ENCODE measurements around the gene THTPA. TPM values are rescaled to one million over a fixed set of nuclear protein-coding genes. Genes with fewer than 3 reads are reported as not detected.
A peak's percentile ranks its signal among the peaks of the same experiment; 100 is the strongest.

THTPA gene
- total and polyA plus RNA-seq, 2 of the 13 experiments (the other 11 are each of a cell fraction or from before 2014, with no cell fraction given), result 7.4 to 8.7 TPM

DNA sequence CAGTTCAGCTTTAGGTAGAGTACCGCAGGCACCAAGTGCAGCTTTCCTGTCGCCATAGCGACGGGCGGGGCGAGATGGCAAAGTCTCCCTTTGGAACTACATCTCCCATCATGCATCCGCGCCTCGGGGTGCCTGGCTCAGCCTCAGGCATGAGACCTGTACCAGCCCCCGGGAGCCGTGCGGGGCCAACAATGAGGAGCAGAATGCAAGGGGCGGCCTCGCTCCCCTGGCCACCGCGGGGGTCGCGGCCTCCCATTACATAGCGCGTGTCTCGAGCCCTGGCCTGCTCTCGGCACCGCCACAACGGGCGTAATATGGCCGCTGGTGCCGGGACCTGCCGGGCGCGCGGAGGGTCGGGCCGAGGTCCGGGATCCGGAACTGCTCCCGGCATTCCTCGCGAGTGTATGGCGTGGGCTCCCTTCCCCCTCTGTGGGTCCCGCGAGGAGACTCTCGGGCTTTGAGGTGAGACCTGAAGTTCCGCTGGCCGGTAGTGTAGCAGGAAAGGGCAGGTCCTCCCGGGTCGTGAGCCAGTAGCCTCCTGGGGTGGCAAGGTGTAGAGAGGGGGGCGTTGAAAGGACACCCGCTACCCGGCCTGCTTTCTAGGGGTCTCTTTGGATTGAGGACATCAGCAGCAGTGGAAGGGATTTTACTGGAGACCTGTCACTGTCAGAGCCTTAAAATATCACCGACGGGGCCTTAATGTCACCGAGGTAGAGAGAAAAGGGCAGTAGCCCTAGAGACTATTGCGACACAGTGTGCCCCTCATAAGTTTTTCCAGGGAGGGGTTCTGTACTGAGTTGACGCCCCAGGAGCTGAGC is at the start of gene THTPA (continued):
- TF ChIP-seq, protein P1, sequence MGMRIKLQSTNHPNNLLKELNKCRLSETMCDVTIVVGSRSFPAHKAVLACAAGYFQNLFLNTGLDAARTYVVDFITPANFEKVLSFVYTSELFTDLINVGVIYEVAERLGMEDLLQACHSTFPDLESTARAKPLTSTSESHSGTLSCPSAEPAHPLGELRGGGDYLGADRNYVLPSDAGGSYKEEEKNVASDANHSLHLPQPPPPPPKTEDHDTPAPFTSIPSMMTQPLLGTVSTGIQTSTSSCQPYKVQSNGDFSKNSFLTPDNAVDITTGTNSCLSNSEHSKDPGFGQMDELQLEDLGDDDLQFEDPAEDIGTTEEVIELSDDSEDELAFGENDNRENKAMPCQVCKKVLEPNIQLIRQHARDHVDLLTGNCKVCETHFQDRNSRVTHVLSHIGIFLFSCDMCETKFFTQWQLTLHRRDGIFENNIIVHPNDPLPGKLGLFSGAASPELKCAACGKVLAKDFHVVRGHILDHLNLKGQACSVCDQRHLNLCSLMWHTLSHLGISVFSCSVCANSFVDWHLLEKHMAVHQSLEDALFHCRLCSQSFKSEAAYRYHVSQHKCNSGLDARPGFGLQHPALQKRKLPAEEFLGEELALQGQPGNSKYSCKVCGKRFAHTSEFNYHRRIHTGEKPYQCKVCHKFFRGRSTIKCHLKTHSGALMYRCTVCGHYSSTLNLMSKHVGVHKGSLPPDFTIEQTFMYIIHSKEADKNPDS (CRISPR knock-in tag; IDR thresholded peaks at IDR 0.05), result peak; percentile 97; the same call in 1 of the 2 replicates
- TF ChIP-seq GABPA (IDR thresholded peaks at IDR 0.05; ENCODE audit: low read depth, low read length) (no peak), GABPA (CRISPR knock-in tag; IDR thresholded peaks at IDR 0.05; ENCODE audit: low read depth) (no peak), IKZF1 (IDR thresholded peaks at IDR 0.05) (no peak), SIX4 (CRISPR knock-in tag; IDR thresholded peaks at IDR 0.05) (peak; percentile 88), NFKB2 (CRISPR knock-in tag; IDR thresholded peaks at IDR 0.05; ENCODE audit: borderline replicate concordance) (peak; percentile 100), GPN1 (CRISPR knock-in tag; IDR thresholded peaks at IDR 0.05; ENCODE audit: borderline replicate concordance) (peak; percentile 79), ZBTB3 (CRISPR knock-in tag; IDR thresholded peaks at IDR 0.05; ENCODE audit: borderline replicate concordance, low read depth) (peak; percentile 93; the same call in 1 of the 2 replicates), CREB1 (IDR thresholded peaks at IDR 0.05) (no peak; the same call in 1 of the 2 replicates), CREB1 (CRISPR knock-in tag; IDR thresholded peaks at IDR 0.05) (no peak), ZC3H4 (CRISPR knock-in tag; IDR thresholded peaks at IDR 0.05; ENCODE audit: borderline replicate concordance) (peak; percentile 94), NKX3-1 (CRISPR knock-in tag; IDR thresholded peaks at IDR 0.05) (peak; percentile 96)
- TF ChIP-seq, protein P2, sequence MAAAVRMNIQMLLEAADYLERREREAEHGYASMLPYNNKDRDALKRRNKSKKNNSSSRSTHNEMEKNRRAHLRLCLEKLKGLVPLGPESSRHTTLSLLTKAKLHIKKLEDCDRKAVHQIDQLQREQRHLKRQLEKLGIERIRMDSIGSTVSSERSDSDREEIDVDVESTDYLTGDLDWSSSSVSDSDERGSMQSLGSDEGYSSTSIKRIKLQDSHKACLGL (CRISPR knock-in tag; IDR thresholded peaks at IDR 0.05), result peak; percentile 97; the same call in 1 of the 2 replicates
- TF ChIP-seq, protein P3, sequence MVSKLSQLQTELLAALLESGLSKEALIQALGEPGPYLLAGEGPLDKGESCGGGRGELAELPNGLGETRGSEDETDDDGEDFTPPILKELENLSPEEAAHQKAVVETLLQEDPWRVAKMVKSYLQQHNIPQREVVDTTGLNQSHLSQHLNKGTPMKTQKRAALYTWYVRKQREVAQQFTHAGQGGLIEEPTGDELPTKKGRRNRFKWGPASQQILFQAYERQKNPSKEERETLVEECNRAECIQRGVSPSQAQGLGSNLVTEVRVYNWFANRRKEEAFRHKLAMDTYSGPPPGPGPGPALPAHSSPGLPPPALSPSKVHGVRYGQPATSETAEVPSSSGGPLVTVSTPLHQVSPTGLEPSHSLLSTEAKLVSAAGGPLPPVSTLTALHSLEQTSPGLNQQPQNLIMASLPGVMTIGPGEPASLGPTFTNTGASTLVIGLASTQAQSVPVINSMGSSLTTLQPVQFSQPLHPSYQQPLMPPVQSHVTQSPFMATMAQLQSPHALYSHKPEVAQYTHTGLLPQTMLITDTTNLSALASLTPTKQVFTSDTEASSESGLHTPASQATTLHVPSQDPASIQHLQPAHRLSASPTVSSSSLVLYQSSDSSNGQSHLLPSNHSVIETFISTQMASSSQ (IDR thresholded peaks at IDR 0.05; ENCODE audit: low read depth), result no peak
- TF ChIP-seq, protein P3 (CRISPR knock-in tag; IDR thresholded peaks at IDR 0.05; ENCODE audit: borderline replicate concordance), result peak; percentile 91; the same call in 1 of the 2 replicates
- TF ChIP-seq, protein P4, sequence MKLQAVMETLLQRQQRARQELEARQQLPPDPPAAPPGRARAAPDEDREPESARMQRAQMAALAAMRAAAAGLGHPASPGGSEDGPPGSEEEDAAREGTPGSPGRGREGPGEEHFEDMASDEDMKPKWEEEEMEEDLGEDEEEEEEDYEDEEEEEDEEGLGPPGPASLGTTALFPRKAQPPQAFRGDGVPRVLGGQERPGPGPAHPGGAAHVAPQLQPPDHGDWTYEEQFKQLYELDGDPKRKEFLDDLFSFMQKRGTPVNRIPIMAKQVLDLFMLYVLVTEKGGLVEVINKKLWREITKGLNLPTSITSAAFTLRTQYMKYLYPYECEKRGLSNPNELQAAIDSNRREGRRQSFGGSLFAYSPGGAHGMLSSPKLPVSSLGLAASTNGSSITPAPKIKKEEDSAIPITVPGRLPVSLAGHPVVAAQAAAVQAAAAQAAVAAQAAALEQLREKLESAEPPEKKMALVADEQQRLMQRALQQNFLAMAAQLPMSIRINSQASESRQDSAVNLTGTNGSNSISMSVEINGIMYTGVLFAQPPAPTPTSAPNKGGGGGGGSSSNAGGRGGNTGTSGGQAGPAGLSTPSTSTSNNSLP (IDR thresholded peaks at IDR 0.05; ENCODE audit: low read depth, low read length), result no peak; the same call in 1 of the 2 replicates
- TF ChIP-seq, protein P5, sequence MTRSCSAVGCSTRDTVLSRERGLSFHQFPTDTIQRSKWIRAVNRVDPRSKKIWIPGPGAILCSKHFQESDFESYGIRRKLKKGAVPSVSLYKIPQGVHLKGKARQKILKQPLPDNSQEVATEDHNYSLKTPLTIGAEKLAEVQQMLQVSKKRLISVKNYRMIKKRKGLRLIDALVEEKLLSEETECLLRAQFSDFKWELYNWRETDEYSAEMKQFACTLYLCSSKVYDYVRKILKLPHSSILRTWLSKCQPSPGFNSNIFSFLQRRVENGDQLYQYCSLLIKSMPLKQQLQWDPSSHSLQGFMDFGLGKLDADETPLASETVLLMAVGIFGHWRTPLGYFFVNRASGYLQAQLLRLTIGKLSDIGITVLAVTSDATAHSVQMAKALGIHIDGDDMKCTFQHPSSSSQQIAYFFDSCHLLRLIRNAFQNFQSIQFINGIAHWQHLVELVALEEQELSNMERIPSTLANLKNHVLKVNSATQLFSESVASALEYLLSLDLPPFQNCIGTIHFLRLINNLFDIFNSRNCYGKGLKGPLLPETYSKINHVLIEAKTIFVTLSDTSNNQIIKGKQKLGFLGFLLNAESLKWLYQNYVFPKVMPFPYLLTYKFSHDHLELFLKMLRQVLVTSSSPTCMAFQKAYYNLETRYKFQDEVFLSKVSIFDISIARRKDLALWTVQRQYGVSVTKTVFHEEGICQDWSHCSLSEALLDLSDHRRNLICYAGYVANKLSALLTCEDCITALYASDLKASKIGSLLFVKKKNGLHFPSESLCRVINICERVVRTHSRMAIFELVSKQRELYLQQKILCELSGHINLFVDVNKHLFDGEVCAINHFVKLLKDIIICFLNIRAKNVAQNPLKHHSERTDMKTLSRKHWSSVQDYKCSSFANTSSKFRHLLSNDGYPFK (CRISPR knock-in tag; IDR thresholded peaks at IDR 0.05; ENCODE audit: borderline replicate concordance), result peak; percentile 99

All from HepG2 (cell line).